H4 (cell line): ENCODE data around the gene LHFPL3. TPM values are rescaled to one million over a fixed set of nuclear protein-coding genes. Genes with fewer than 3 reads are reported as not detected.
"Not testable (repeated sequence)": the region's sequence is repeated elsewhere in the genome, so short reads cannot be mapped to it uniquely, and the experiment has no call there.

Experiments
- DNase-seq: peaks from one replicate; pipeline ENCODE4 v3.0.0-alpha.2; 2015; ENCODE audit warnings: low spot score
- total RNA-seq: library from RNA; depleted of rRNA; stranded (reverse); fragments of >200 nt; shearing (Covaris generic); gene quantifications from 2 replicates; pipeline ENCODE4 v1.2.3, GENCODE V29; 2014; rRNA removed

LHFPL3 gene
- total RNA-seq, 1 experiment from 2014 or later = 0.43 TPM

DNA sequence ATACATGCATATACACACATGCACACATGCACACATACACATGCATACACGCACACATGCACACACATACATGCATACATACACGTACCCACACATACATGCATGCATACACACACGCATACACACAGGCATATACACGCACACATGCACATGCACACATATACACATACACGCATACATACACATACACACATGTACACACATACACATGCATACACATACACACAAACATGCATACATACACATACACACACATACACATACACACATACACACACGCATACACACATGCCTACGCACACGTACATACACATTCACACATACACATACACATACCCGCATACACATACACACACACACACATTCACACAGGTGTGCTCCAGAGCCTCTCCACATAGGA lies 604.6 kb downstream of the LHFPL3 start:
- no peak for DNase-seq

DNA sequence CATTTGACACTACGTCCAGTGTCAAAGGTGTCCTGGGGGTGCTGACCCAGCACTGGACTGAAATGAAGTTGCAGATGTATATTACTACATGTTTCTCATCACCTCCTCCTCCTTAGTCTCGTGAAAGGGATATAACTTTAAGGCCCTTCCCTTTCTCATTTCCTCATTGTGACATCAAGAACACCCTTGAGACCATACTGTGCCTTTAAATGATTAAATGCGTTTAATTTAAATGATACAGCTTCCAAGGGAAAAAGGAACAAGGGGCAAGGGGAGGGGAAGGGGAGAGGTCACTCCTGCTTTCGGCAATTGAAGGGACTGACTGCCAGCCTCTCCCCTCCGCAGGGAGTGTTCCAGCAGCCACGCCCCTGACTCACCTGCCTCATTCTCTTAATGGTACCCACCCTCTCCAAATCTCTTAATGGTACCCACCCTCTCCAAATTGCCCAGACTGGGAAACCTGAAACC lies 605.2 kb downstream of the LHFPL3 start:
- no peak for DNase-seq

DNA sequence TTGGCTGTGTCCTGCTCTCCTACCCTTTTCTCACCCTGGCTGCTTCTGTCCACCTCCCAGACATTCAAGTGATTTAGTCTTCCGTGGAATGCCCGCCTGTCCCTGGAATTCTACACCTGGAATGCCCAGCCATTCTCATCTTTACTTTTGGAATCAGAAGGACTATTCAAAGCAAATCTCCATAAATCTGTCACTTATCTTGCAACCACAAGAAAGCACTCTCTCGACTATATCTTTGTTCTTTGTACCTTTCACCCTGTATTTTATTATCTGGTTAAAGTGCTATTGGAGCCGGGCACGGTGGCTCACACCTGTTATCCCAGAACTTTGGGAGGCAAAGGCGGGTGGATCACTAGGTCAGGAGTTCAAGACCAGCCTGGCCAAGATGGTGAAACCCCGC lies 606.3 kb downstream of the LHFPL3 start:
- DNase-seq = no peak

DNA sequence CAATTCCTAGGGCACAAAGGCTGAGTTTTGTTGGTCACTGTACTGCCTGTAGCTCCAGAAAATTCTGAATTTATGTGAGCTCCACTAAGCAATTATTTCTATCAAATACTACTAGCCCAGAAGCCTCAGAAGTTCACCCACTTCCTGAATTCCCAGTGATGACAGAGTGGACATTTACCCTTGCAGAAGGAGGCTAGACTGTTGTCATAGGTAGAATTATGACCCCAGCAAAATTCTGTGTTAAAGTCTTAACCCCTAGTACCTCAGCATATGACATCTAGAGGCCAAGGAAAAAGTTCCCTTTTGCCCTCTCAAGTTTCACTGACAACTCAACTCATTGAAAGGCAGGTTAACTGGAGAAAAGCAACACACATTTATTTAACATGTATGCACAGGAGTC lies 606.9 kb downstream of the LHFPL3 start:
- no peak for DNase-seq

DNA sequence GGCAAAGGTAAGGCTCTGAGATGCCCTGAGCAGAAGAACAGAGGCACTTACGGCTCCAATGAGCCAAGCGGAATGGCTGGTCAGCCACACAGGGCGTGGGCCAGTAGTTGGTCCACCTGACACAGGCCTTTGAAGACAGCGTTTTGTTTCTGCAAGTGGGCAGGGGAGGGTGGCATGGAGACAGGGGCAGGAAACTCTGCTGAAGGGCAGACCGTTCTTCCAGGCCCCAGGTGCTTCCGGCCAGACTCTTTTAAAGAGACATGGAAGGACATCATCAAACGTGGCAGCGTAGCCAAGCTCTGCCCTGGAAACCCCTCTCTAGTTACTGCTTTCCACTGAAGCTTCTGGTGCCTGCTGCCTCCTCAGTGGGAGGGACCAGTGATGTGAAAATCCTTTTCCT lies 608.1 kb downstream of the LHFPL3 start:
- no peak for DNase-seq

DNA sequence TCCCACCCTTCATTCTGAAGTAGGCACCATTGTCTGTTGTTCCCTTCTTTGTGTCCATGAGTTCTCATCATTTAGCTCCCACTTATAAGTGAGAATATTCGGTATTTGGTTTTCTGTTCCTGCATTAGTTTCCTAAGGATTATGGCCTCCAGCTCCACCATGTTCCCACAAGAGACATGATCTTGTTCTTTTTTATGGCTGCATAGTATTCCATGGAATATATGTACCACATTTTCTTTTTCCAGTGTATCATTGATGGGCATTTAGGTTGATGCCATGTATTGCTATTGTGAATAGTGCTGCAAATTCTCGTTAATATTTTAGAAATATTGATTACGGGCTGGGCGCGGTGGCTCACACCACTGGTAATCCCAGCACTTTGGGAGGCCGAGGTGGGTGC lies 609.1 kb downstream of the LHFPL3 start:
- not testable (repeated sequence) for DNase-seq

DNA sequence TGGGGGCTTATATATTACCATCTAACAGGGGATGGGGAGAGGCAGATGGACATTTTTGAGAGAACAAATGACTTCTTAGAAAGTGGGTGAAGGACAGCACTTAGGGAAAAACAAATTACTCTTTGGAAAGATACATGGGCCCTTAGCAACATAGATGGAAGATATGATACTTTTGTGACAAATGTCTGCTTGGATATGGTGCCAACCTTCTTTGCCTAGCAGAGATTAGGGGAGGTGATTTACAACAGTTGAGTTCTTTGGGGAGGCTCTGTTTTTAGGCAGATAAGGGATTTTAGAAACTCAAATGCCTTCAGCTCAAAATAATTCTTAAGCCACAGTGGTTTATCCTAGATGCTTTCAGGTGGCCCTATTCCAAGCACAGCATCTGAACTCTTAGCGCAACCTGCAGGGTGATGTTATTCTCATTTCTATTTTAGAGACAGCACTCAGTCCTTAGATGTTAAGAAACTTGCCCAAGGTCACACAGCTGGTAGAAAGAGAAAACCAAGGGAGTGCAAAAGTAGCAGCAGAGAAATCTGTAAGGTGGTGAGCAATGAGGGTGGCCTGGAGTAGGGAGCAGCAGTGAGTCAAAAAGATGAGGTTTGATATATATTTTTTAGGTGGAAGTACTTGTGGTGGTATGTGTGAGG lies 610.5 kb downstream of the LHFPL3 start:
- no peak for DNase-seq

DNA sequence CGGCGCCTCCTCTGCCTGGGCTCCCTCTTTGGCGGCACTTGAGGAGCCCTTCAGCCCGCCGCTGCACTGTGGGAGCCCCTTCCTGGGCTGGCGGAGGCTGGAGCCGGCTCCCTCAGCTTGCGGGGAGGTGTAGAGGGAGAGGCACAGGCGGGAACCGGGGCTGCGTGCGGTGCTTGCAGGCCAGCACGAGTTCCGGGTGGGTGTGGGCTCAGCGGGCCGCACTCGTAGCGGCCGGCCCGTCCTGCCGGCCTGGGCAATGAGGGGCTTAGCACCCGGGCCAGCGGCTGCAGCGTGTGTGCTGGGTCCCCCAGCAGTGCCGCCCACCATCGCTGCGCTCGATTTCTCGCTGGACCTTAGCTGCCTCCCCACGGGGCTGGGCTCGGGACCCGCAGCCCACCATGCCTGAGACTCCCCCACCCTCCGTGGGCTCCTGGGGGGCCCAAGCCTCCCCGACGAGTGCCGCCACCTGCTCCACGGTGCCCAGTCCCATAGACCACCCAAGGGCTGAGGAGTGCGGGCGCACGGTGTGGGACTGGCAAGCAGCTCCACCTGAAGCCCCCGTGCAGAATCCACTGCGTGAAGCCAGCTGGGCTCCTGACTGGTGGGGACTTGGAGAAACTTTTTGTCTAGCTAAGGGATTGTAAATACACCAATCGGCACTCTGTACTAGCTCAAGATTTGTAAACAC lies 611.8 kb downstream of the LHFPL3 start:
- DNase-seq = no peak

DNA sequence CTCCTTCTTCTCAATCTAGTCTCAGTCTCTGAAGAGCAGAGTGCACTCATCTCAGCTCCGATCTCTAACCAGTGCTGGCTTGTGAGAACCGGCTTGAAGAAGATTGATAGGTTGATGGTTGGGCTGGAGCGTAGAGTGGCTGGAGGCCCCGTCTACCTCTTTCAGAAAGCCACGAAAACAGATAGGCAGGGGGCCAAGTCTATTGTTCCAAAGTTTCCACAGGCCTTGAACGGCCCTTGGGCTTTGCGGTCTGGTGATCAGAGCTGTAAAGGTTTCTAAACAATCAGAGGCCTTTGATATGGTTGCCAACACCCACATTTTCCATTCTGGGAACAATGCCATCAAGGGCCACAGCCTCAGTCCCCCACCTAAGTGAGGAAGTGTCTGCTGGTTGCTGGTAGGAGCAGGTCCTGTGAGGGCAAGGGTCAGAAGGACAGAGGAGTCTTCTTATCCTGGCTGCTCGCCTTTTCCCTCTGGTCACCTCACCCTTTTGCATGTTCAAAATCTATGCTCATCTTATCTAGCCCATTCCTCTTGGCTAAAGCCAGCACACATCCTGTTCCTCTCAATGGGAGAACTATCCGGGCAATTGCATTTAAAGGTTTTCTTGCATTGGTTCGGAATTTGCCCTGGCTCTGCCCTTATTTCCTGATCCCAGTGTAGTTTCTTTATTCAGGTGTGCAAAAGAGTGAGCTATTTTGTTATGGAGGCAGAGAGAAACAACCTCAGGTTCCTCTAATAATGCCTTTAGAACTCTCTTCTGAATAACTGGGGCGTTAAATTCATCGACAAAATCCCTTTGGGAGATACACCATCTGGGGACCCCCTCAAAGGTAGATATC lies 615.3 kb downstream of the LHFPL3 start:
- DNase-seq = peak; percentile 63

DNA sequence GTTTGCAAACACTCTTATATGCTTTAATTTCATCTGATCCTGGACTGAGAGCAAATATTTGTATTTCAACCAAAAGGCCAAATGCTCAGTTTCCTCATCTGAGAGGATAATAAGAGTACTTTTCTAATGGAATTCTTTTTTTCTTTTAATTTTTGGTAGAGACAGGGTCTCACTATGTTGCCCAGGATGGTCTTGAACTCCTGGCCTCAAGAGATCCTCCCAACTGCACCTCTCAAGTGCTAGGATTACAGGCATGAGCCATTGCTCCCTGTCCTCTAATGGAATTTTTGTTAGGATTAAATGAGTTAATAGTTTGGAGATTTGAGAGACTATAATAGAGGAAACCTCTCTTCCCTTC lies 617.2 kb downstream of the LHFPL3 start:
- DNase-seq = no peak

DNA sequence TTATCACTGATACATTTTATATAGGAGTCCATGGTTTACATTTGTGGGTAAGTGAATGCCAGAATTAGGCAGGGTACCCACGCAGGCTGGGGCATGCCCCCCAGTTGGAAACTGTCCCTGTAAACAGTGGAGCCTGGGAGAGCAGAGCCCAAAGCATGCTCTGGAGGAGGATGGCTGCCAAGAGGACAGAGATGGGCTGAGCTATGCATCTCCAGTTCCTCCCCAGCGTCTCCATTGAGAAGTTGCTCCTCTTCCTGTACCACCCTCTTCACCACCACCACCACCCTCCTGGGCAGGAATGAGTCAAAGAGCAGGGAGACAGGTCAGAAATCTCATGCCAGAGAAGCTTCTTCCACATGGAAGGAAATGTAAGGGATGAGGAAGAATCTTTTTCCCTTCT lies 617.9 kb downstream of the LHFPL3 start:
- DNase-seq = no peak

DNA sequence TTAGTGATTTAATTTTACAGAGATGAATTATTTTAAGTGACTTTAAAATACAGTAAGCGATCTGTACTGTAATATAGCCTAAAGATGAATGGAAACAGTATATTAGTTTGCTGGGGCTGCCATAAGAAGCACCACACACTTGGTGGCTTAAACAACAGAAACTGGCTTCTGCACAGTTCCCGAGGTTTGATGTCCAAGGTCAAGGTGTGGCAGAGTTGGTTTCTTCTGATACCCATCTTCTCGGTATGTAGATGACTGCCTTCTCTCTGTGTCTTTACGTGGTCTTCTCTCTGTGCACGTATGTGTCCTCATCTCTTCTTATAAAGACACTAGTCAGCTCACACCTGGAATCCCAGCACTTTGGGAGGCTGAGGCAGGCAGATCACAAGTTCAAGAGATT lies 621.6 kb downstream of the LHFPL3 start:
- no peak for DNase-seq

DNA sequence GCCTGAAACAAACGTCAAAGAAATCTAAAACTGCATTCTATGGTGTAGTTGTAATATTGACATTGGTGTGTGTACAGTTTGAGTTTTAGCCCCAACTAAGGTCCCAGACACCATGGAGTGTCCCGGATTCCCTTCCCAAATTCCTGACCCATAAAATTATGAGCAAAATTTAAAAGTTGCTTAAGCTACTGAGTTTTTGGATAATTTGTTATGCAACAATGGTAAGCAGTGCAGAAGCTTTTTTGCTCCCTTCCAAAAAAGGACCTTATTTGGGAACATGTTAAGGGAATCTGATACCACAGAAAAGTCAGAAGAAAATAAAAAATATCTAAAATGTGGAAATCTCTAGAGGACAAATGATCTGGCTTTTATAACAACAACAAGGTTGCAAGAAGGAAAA lies 622.4 kb downstream of the LHFPL3 start:
- DNase-seq = no peak

DNA sequence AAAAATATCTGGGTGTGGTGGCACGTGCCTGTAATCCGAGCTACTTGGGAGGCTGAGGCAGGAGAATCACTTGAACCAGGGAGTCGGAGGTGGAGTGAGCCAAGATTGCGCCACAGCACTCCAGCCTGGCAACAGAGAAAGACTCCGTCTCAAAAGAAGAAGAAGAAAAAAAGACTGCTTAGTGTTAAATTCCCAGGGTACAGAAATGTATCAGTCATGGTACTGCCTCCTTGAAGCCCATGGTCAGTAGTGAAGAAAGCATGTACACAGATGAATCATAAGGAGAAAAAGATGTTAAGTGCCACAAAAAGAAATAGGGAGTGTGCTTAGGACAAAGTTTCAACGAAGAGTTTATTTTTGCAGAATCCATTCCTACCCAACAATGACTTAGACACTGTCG lies 623.1 kb downstream of the LHFPL3 start:
- DNase-seq = no peak

DNA sequence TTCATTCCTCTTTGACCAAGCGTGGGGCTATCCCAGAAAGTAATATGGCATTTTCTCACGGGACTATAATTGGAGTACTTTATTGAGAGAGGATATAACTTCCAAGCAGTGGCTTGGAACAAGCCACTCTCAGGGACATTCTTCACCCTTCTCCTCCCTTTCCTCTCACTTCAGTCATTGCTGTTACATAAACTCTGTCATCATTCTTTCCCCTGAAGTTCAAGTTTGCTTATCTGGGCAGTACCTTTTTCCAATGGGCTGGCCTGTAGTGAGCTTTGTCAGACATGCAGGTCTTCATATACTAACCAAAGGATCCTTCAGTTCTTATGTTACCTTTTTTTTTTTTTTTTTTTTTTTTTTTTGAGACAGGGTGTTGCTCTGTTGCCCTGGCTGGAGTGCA lies 626.9 kb downstream of the LHFPL3 start:
- no peak for DNase-seq

Other genes with a start within 250 kb of the LHFPL3 start
- 25.2 and 39.0 TPM in 2 replicates for gene ORC5, start 120.6 kb upstream of the LHFPL3 start, total RNA-seq